WTC11 (cell line): ENCODE data around the gene PDE11A. TPM values are rescaled to one million over a fixed set of nuclear protein-coding genes. Genes with fewer than 3 reads are reported as not detected.

Experiments
- ATAC-seq: fragments of 200-7000 bp; cut with Tn5 transposase; 2 replicates; pipeline ENCODE4 v1.10.0; 2021; ENCODE audit warnings: mild to moderate bottlenecking, moderate library complexity
- CTCF ChIA-PET: fragments of 300-600 bp; sonication (Branson Sonifier 250); formaldehyde crosslinking; loops from one replicate; lab custom pipeline; 2021; ENCODE audit warnings: antibody characterized with exemption; lab: Charles Lee
- POLR2A ChIA-PET: fragments of 350-600 bp; sonication (Branson Sonifier 250); formaldehyde crosslinking; loops from one replicate; lab custom pipeline; 2021; ENCODE audit warnings: antibody characterized with exemption; lab: Charles Lee
- DNase-seq: peaks from one replicate; pipeline ENCODE4 v3.0.0; 2021; ENCODE audit warnings: low spot score
- H3K27ac Mint-ChIP-seq: 2 replicates; pipeline ENCODE4 v1.8.0; 2021; ENCODE audit warnings: mixed read lengths
- H3K27me3 Mint-ChIP-seq: 2 replicates; pipeline ENCODE4 v1.8.0; 2021; ENCODE audit warnings: low read depth, mild to moderate bottlenecking, moderate library complexity, mixed read lengths
- H3K36me3 Mint-ChIP-seq: 2 replicates; pipeline ENCODE4 v1.8.0; 2021; ENCODE audit warnings: mixed read lengths
- H3K4me1 Mint-ChIP-seq: 2 replicates; pipeline ENCODE4 v1.8.0; 2022; ENCODE audit warnings: mixed read lengths
- H3K4me3 Mint-ChIP-seq: 2 replicates; pipeline ENCODE4 v1.8.0; 2021; ENCODE audit warnings: mild to moderate bottlenecking, moderate library complexity, mixed read lengths
- H3K9me3 Mint-ChIP-seq: 2 replicates; pipeline ENCODE4 v1.8.0; 2021; ENCODE audit warnings: mixed read lengths
- ARID4B ChIP-seq: sonication (generic); formaldehyde crosslinking; IDR thresholded peaks from 2 replicates; pipeline ENCODE4 v1.8.0; 2023; ENCODE audit warnings: missing genetic modification reagents, mild to moderate bottlenecking, borderline replicate concordance
- ATF1 ChIP-seq: sonication (generic); formaldehyde crosslinking; IDR thresholded peaks from 2 replicates; pipeline ENCODE4 v1.8.1; 2023; ENCODE audit warnings: mild to moderate bottlenecking, moderate library complexity, missing genetic modification reagents
- CBFB ChIP-seq: sonication (generic); formaldehyde crosslinking; IDR thresholded peaks from 2 replicates; pipeline ENCODE4 v1.8.1; 2022; ENCODE audit warnings: mild to moderate bottlenecking, low read depth, missing genetic modification reagents
- CREM ChIP-seq: sonication (generic); formaldehyde crosslinking; IDR thresholded peaks from 2 replicates; pipeline ENCODE4 v1.8.1; 2022; ENCODE audit warnings: mild to moderate bottlenecking, missing genetic modification reagents, moderate library complexity
- CTCF ChIP-seq: fragments of 200-600 bp; IDR thresholded peaks from 2 replicates; pipeline ENCODE4 v1.8.0; 2022; ENCODE audit warnings: antibody characterized with exemption
- EMX1 ChIP-seq: fragments of 250-450 bp; sonication (Bioruptor Pico); IDR thresholded peaks from 2 replicates; pipeline ENCODE4 v1.8.0; 2021; ENCODE audit warnings: mild to moderate bottlenecking
- ETV6 ChIP-seq: sonication (generic); formaldehyde crosslinking; IDR thresholded peaks from 2 replicates; pipeline ENCODE4 v1.8.1; 2022; ENCODE audit warnings: mild to moderate bottlenecking, missing genetic modification reagents
- MLX ChIP-seq: sonication (generic); formaldehyde crosslinking; IDR thresholded peaks from 2 replicates; pipeline ENCODE4 v1.8.1; 2023; ENCODE audit warnings: mild to moderate bottlenecking, missing genetic modification reagents, moderate library complexity
- NFYB ChIP-seq: sonication (generic); formaldehyde crosslinking; conservative IDR thresholded peaks from 2 replicates; pipeline ENCODE4 v1.8.0; 2022; ENCODE audit warnings: low read depth, missing genetic modification reagents
- PRDM15 ChIP-seq: sonication (generic); formaldehyde crosslinking; IDR thresholded peaks from 2 replicates; pipeline ENCODE4 v1.8.0; 2022; ENCODE audit warnings: missing genetic modification reagents
- PREB ChIP-seq: sonication (generic); formaldehyde crosslinking; IDR thresholded peaks from 2 replicates; pipeline ENCODE4 v1.8.1; 2022; ENCODE audit warnings: mild to moderate bottlenecking, missing genetic modification reagents, moderate library complexity, borderline replicate concordance
- SMAD3 ChIP-seq: sonication (generic); formaldehyde crosslinking; IDR thresholded peaks from 2 replicates; pipeline ENCODE4 v1.8.0; 2022; ENCODE audit warnings: missing genetic modification reagents, mild to moderate bottlenecking, borderline replicate concordance
- ZNF232 ChIP-seq: sonication (generic); formaldehyde crosslinking; IDR thresholded peaks from 2 replicates; pipeline ENCODE4 v1.8.0; 2022; ENCODE audit warnings: mild to moderate bottlenecking, missing genetic modification reagents
- ZNF416 ChIP-seq: fragments of 250-450 bp; sonication (Bioruptor Pico); IDR thresholded peaks from 2 replicates; pipeline ENCODE4 v1.9.0; 2021; ENCODE audit warnings: mild to moderate bottlenecking, inconsistent platforms
- ZNF512 ChIP-seq: sonication (generic); formaldehyde crosslinking; IDR thresholded peaks from 2 replicates; pipeline ENCODE4 v1.8.1; 2022; ENCODE audit warnings: missing genetic modification reagents, borderline replicate concordance
- total RNA-seq: library from RNA; stranded (reverse); gene quantifications from 3 replicates; pipeline ENCODE4 v1.2.3, GENCODE V29; 2021

The PDE11A gene
- total RNA-seq, 1 experiment from 2014 or later = 0.13 TPM

GRCh38 chr2:177638507-177638906 lies 434.1 kb downstream of the PDE11A start:
- Mint-ChIP-seq H3K9me3 (peaks cover 16% of the 10 kb centered on the region), H3K27ac (no peak overlapping the region), H3K4me1 (peaks cover 15% of the 10 kb centered on the region), H3K27me3 (peaks cover 49% of the 10 kb centered on the region), H3K36me3 (peaks cover 10% of the 10 kb centered on the region), H3K4me3 (no peak overlapping the region)
- no peak for TF ChIP-seq EMX1 (CRISPR knock-in tag)
- no peak for TF ChIP-seq NFYB (CRISPR knock-in tag)
- no peak for TF ChIP-seq CREM (CRISPR knock-in tag)
- TF ChIP-seq MLX (CRISPR knock-in tag) = no peak
- TF ChIP-seq CBFB (CRISPR knock-in tag) = no peak
- no peak for TF ChIP-seq PRDM15 (CRISPR knock-in tag)
- no peak for TF ChIP-seq PREB (CRISPR knock-in tag)
- no peak for TF ChIP-seq CTCF
- TF ChIP-seq ZNF512 (CRISPR knock-in tag) = no peak
- TF ChIP-seq ARID4B (CRISPR knock-in tag) = no peak
- POLR2A ChIA-PET = no interaction called here
- no peak for ATAC-seq
- CTCF ChIA-PET = no interaction called here
- no peak for DNase-seq

GRCh38 chr2:177636672-177637071 lies 435.9 kb downstream of the PDE11A start:
- Mint-ChIP-seq H3K4me3 (no peak overlapping the region), H3K9me3 (no peaks in the 10 kb centered on the region), H3K36me3 (no peaks in the 10 kb centered on the region), H3K4me1 (peaks cover 15% of the 10 kb centered on the region), H3K27ac (no peak overlapping the region), H3K27me3 (peaks cover 48% of the 10 kb centered on the region)
- ATAC-seq (no peak), DNase-seq (no peak)
- TF ChIP-seq ZNF232 (CRISPR knock-in tag) = no peak
- TF ChIP-seq ETV6 = no peak
- TF ChIP-seq SMAD3 (CRISPR knock-in tag) = no peak
- no peak for TF ChIP-seq ZNF416 (CRISPR knock-in tag)
- no peak for TF ChIP-seq CTCF
- TF ChIP-seq ATF1 (CRISPR knock-in tag) = no peak
- CTCF ChIA-PET = no interaction called here
- POLR2A ChIA-PET = no interaction called here
